ENCODE data around the gene KIAA1328. TPM values are rescaled to one million over a fixed set of nuclear protein-coding genes. Genes with fewer than 3 reads are reported as not detected.

The KIAA1328 gene
- total RNA-seq, 1 donor from 2014 or later, result 11.5 TPM

- H3K27ac Mint-ChIP-seq, result no peak overlapping the region
- Histone ChIP-seq H3K9ac (no peak overlapping the region), H3K36me3 (no peaks in the 10 kb centered on the region), H3K79me2 (ENCODE audit: low read depth) (no peaks in the 10 kb centered on the region), H3K27me3 (peaks cover 14% of the 10 kb centered on the region), H3K4me2 (no peak overlapping the region), H3F3A (ENCODE audit: low read depth) (no peaks in the 10 kb centered on the region), H3K9me3 (ENCODE audit: low read depth) (no peaks in the 10 kb centered on the region), H3K27ac (no peak overlapping the region), H3K4me1 (no peaks in the 10 kb centered on the region), H2AFZ (replicated peaks) (no peak overlapping the region), H3K4me3 (no peak overlapping the region), H4K20me1 (ENCODE audit: low read depth) (peaks cover 2% of the 10 kb centered on the region)
- no peaks in the 10 kb centered on the region for H3K36me3 Mint-ChIP-seq
- TF ChIP-seq CTCF (IDR thresholded peaks at IDR 0.05), result no peak
- no peak for TF ChIP-seq EZH2 (IDR thresholded peaks at IDR 0.05)
- TF ChIP-seq EZH2phosphoT487 (IDR thresholded peaks at IDR 0.05), result no peak
- peaks cover 5% of the 10 kb centered on the region for H3K4me1 Mint-ChIP-seq
- H3K27me3 Mint-ChIP-seq (ENCODE audit: insufficient read depth, low read depth), result peaks cover 17% of the 10 kb centered on the region
- no peaks in the 10 kb centered on the region for H3K9me3 Mint-ChIP-seq
- no peak for DNase-seq (ENCODE audit: low spot score)
- H3K4me3 Mint-ChIP-seq, result no peak overlapping the region
Measured at GRCh38 chr18:37261246-37261840, 432.4 kb downstream of the KIAA1328 start.

GRCh38 chr18:37261988-37262387 is 433.1 kb downstream of the KIAA1328 start:
- Histone ChIP-seq H3F3A (ENCODE audit: low read depth) (no peaks in the 10 kb centered on the region), H3K4me2 (no peak overlapping the region), H3K4me3 (no peak overlapping the region), H3K9ac (no peak overlapping the region), H4K20me1 (ENCODE audit: low read depth) (peaks cover 4% of the 10 kb centered on the region), H3K27me3 (peaks cover 9% of the 10 kb centered on the region), H3K36me3 (no peaks in the 10 kb centered on the region), H3K4me1 (no peaks in the 10 kb centered on the region), H3K9me3 (ENCODE audit: low read depth) (no peaks in the 10 kb centered on the region), H2AFZ (replicated peaks) (no peak overlapping the region), H3K27ac (no peak overlapping the region), H3K79me2 (ENCODE audit: low read depth) (no peaks in the 10 kb centered on the region)
- Mint-ChIP-seq H3K36me3 (no peaks in the 10 kb centered on the region), H3K4me1 (peaks cover 5% of the 10 kb centered on the region), H3K4me3 (no peak overlapping the region), H3K27ac (no peak overlapping the region), H3K9me3 (no peaks in the 10 kb centered on the region), H3K27me3 (ENCODE audit: insufficient read depth, low read depth) (peaks cover 17% of the 10 kb centered on the region)
- DNase-seq (ENCODE audit: low spot score), result no peak
- no peak for TF ChIP-seq CTCF (IDR thresholded peaks at IDR 0.05)
- no peak for TF ChIP-seq EZH2 (IDR thresholded peaks at IDR 0.05)
- TF ChIP-seq EZH2phosphoT487 (IDR thresholded peaks at IDR 0.05), result no peak

GRCh38 chr18:37264956-37265355 is 436.0 kb downstream of the KIAA1328 start:
- Mint-ChIP-seq H3K27ac (peak overlapping the region; percentile 69), H3K9me3 (no peaks in the 10 kb centered on the region), H3K27me3 (ENCODE audit: insufficient read depth, low read depth) (peaks cover 19% of the 10 kb centered on the region), H3K4me1 (peaks cover 3% of the 10 kb centered on the region), H3K36me3 (no peaks in the 10 kb centered on the region), H3K4me3 (peak overlapping the region; percentile 39)
- H3K9ac ChIP-seq, result no peak overlapping the region
- H2AFZ ChIP-seq (replicated peaks), result no peak overlapping the region
- H3K27me3 ChIP-seq, result peaks cover 21% of the 10 kb centered on the region
- H3K4me1 ChIP-seq, result no peaks in the 10 kb centered on the region
- H3K79me2 ChIP-seq (ENCODE audit: low read depth), result no peaks in the 10 kb centered on the region
- H3K9me3 ChIP-seq (ENCODE audit: low read depth), result no peaks in the 10 kb centered on the region
- no peak overlapping the region for H3K27ac ChIP-seq
- TF ChIP-seq CTCF (IDR thresholded peaks at IDR 0.05), result no peak
- TF ChIP-seq EZH2phosphoT487 (IDR thresholded peaks at IDR 0.05), result no peak
- TF ChIP-seq EZH2 (IDR thresholded peaks at IDR 0.05), result no peak
- H3K4me3 ChIP-seq, result no peak overlapping the region
- DNase-seq (ENCODE audit: low spot score), result no peak
- H4K20me1 ChIP-seq (ENCODE audit: low read depth), result peaks cover 11% of the 10 kb centered on the region
- no peaks in the 10 kb centered on the region for H3F3A ChIP-seq (ENCODE audit: low read depth)
- H3K36me3 ChIP-seq, result no peaks in the 10 kb centered on the region
- no peak overlapping the region for H3K4me2 ChIP-seq

Measured in neural progenitor cell (in vitro differentiated cells).